Endothelial cell of hepatic sinusoid (primary cell): ENCODE results near the gene RECK.
"Not testable (repeated sequence)": the region's sequence is repeated elsewhere in the genome, so short reads cannot be mapped to it uniquely, and the experiment has no call there.

Experiments
- in situ Hi-C: cut with HindIII; loops from 2 replicates; pipeline ENCODE4 v1.10.0; 2017; ENCODE audit warnings: low sequenced_read_pairs

Gene RECK

DNA sequence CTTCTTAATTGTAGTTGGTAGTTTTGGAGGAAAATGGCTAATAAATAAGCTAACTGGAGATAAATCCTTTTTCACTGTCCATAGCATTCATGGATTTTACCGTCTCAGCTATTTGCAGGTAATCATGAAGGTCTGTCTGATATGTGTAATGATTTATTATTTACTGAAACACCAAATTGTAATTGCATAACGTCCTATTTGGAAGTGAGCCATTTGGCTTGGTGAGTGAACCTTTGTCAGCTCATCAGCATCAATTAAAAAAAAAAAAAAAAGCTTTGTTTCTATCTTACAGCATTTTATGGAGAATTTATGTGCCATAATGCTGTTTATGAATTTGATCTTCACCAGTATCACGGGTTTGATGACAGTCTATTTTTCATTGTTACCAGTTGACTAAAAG is 20.2 kb downstream of the RECK start:
- in situ Hi-C loops: no loop called here

DNA sequence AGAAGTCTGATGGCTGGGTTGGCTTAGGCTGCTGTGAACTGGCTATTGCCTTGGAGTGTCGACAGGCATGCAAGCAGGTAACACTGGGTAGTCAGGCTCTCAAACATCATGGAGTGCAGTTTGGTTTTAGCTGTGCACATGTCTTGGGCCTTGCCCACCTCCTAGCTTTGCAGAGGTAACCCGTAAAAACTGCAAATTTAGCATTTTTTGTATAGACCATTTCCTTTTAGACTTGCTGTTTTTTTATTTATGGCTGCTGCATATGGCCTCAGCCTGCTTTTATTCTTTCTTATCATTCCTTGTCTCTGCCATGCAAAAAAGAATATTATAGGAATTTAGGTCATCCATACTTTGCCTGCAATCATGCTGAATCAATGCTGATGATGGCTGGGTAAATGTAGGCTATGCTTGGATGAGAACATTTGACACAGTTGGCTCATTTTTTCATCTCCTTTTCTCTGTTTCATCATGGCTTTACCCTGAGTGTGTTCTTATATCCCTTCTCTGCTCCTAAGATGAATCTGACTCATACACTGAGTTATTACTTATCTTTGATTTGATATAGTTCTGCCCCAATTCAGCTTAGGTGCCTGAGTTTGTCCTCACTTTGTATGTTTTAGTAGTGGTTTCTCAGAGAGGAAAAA is 27.2 kb downstream of the RECK start:
- in situ Hi-C loops: no loop called here

DNA sequence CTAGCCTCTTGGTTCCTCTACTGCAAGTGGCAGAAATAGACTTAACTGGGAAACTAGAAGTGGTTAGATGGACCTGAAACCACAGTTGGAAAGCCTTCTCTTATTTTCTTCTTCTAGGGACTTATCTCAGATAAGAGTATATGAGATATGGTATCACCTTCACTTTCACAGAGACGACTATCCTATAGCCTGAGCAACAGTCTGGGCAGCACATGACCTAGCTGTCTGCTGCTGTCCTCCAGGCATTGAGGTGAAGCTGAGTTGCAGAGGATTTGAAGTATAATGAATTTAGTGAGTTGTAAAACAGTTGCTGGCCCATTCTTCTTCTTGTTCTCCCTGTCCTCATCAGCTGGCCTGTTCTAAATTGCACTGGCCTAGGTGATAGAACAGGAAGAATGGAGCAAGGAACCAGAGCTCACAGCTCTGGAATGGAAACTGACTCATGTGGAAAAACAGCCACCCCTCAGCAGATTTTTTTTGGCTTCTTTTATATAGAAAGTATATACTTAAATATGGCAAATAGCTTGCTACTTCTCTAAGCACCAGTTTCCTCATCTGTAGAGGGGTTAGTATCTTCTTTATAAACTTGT is 27.8 kb downstream of the RECK start:
- in situ Hi-C loops: no loop called here

DNA sequence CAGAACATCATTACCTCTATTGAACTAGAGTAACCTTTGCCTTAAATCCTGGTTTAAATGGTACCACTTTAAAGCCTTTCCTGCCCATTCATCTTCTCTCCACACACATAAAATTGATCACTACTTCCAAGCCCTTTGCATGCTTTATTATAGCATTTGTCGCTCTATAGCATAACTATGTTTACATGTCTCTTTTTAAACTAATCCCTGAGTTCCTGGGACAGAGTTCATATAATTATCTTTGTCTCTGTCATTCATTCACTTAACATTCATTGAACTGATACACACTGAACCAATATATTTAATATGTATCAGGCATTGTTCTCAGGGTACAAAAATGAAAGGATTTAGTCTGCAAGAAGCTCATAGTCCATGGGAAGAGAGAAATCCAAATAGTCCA is 37.3 kb downstream of the RECK start:
- in situ Hi-C loops: no loop called here

DNA sequence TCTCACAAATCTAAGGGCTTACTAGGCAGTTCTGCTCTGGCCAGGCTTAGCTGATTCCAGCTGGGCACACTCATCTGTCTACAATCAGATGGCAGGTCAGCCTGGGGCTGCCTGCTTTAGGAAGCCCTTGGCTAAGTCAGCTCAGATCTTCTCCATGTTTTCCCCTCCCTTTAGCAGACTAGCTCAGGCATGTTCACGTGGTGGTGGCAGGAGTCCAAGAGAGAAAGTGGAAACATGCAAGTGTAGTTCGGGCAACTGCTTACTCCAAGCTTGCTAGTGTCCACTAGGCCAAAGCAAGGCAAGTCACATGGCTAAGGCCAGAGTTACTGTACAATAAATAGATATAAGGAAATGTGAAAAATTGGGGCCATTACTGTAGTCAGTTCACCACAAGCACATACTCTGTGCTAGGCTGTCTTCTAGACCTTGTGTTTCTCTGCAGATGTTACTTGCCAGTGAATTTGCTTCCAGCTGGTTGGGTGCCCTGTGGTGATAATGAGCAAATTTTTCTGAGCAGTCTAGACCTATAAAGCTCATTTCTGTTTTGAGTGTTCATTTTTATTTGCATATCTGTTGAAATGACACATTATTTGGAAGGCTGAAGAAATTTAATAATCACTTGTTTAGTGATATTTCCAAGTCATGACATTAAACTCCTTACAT is 38.3 kb downstream of the RECK start:
- in situ Hi-C loops: no loop called here

DNA sequence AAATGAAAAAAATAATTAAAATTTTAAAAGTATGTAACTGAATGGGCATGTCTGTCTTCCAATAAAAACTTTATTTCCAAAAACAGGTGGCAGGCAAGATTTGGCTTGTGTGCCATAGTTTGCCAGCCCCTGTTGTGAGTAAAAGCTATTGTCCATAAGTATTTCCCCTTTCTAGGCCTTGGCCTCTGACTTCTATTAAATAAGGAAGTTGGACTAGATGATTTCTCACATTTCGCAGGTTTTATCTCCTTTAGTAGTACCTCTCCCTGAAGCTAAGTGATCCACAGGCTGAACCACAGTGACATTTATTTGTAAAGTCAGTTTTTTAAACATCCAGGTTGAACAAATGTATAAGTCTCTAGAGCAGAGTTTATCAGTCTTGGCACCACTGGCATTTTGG is 41.3 kb downstream of the RECK start:
- in situ Hi-C loops: no loop called here

DNA sequence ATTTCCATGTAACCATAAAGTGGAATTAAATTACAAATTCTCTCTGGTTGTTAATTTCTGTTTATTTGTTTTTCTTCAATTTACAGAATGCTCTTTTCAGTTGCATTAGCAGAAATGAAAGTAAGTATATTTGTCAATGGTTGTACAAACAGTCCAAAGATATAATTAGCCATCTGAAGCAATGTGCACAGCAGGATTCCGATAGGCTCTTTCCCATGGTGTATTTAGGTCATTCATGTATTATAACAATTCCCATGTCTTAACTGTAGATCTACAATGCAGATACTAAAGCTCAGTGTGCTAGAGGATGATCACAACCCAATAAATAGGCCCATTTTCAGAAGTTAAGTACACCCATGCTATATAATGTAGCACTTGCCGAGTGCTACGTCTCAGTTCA is 43.8 kb downstream of the RECK start:
- in situ Hi-C loops: no loop called here

DNA sequence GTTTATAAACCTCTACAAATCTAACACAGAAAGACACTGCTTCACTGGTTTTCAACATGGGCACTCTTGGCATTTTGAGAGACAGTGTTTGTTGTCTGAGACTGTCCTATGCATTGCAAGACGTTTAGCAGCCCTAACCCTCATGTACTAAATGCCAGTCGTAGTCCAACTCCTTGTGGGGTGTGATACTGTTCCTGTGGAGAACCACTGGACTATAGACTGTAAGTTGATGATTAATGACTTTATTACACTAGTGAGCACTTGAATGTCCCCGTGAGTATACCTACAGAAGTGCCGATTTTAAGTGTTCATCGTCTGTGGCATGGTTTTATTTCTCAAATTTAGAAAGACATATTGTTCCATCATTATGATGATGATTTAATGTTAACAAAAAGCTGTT is 46.2 kb downstream of the RECK start:
- in situ Hi-C loops: no loop called here

DNA sequence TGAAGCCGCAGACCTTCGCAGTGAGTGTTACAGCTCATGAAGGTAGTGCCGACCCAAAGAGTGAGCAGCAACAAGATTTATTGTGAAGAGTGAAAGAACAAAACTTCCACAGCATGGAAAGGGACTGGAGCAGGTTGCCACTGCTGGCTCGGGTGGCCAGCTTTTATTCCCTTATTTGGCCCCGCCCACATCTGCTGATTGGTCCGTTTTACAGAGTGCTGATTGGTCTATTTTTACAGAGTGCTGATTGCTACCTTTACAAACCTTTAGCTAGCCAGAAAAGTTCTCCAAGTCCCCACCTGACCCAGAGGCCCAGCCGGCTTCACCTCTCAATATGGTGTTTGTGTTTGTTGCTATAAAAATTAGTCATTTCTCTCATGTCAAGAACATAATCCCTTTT is 49.7 kb downstream of the RECK start:
- in situ Hi-C loops: no loop called here

DNA sequence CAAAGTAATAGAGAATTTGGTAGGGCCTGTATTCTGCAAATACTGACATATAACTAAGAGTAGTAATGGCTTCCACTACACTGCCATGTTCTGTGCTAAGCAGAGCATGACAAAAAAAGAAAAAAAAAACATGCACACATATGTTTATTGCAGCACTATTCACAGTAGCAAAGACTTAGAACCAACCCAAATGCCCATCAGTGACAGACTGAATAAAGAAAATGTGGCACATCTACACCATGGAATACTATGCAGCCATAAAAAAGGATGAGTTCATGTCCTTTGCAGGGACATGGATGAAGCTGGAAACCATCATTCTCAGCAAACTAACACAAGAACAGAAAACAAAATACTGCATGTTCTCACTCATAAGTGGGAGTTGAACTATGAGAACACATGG is 50.3 kb downstream of the RECK start:
- in situ Hi-C loops: not testable (repeated sequence)

DNA sequence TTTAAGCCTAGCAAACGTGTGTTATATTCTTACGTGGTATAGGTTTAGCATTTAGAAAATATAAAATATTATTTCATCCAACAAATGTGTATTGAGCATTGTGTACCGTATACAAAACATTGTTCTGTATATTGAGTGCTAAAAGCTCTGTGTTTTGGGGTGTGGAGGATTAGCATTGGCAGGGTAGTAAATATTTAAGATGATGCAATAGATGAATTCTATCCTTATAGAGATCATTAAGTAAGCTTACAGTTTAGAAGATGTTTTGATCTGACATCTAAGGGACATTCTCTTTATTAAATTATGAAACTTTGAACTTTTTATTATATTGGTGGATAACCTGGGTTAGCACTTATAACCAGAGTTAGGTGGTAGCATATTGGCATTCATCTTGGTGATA is 51.3 kb downstream of the RECK start:
- in situ Hi-C loops: no loop called here

DNA sequence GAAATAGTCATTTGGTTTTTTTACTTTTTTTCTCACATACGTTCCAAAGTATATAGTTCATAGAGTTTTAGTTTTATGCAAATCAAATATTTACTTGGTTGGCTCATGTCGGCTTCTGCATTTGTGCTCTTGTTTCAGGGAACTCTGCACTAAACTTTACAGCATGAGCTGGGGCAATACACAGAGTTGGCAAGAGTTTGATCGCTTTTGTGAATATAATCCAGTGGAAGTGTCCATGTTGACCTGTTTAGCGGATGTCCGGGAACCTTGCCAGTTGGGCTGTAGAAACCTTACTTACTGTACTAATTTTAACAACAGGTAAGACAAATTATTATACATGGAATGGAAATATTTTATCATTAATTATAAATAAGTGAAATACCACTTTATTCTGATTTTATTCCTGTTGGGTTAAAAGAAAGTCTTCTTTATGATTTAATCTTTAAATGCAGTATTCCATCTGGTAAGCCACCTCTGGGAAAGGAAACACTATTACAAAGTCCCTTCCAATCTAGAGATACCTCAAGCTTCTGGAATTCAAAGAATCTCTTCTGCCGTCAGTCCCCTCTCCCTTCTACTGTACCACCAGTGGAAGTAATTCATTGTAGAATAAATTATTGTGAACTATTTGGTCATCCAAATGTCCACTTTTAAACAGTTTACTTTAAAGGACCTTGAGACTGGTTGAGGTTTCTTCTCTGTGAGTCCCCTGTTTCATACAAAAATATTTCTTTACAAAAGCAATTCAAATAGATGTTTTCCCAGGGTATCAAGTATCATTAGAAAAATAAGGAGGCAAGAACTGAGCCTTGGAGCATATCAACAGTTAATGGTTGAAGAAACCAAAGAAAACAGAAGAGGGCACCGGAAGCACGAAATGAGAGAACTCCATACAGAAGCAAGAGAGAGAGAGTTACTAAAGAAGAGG is 54.6 kb downstream of the RECK start:
- in situ Hi-C loops: loop anchor here (5.0 kb wide), 1 partner anchor 96 kb away; no protein-coding TSS in a partner anchor

DNA sequence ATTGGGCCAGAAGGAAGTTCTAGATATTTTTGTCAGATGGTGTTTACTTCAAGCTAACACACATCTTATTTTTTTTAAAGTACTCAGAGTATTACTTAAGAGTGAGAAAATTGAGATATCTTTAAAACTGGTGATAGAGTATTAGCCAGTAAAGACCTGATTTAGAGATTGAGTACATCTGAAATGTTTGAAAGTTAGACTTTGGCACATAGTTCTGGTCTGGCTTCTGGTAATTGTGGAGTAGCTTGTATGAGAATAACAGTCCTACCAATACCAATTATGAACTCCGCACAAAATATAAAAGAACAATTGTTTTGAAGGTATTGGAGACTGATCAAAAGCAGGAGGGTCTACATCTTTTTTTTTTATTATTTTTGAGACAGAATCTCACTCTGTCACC is 55.3 kb downstream of the RECK start:
- in situ Hi-C loops: loop anchor here (5.0 kb wide), 1 partner anchor 95 kb away; no protein-coding TSS in a partner anchor

DNA sequence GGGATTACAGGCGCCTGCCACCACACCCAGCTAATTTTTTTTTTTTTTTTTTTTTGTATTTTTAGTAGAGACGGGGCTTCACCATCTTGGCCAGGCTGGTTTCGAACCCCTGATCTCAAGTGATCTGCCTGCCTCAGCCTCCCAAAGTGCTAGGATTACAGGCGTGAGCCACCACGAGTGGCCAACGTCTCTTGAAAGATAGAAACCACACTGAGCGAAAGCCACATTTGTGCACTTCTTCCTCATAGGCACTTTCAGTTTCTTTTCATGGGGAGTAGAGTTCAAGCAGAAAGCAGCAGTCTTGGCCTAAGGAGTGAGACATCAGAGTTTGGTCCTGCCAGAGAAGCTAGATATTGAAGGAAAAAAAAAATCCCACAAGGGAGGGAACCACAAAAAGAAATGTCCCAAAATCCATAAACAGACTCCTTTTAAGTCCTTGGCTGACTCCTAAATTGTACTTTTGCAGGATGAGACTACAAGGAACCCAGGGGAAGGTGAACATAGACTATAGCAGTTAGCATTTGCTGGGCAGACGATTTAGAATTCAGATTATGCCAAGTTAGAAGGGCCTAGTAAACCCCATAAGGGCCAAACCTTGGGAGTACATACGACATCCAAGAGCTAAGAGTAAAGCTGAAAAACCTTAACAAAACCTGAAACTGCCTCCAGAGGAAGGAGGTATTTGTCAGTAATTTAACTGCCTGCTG is 55.9 kb downstream of the RECK start:
- in situ Hi-C loops: loop anchor here (5.0 kb wide), 1 partner anchor 95 kb away; no protein-coding TSS in a partner anchor

DNA sequence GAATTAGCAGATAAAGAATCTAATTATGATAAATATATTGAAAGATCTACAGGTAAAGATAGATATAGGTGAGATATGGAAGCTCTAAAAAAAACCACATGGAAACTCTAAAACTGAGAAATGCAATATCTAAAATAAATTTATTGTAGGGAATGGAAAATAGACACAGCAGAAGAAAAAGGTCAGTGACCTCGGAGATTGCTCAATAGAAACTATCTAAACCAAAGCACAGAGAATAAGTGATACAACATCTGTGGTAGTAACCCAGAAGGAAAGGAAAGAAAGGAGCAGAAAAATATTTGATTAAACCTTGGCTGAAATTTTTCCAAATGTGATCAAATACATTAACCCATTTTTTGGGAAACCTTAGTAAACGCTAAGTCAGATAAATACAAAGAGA is 56.7 kb downstream of the RECK start:
- in situ Hi-C loops: loop anchor here (5.0 kb wide), 1 partner anchor 94 kb away; no protein-coding TSS in a partner anchor

DNA sequence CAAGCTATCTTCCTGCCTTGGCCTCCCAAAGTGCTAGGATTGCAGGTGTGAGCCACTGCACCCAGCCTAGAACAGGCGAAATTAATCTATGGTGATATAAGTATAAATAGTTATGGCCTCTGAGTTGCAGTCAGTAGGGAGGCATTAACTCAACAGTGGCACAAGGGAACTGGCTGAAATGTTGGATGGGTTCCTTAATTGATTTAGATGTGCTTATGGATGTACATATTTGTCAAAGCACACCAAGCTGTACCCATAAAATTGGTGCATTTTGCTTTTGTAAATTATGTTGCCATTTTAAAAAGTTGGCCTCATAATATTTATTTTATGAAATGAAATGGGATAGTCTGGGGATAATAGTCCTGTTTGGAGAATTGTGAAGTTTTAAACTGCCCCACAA is 63.0 kb downstream of the RECK start:
- in situ Hi-C loops: no loop called here

DNA sequence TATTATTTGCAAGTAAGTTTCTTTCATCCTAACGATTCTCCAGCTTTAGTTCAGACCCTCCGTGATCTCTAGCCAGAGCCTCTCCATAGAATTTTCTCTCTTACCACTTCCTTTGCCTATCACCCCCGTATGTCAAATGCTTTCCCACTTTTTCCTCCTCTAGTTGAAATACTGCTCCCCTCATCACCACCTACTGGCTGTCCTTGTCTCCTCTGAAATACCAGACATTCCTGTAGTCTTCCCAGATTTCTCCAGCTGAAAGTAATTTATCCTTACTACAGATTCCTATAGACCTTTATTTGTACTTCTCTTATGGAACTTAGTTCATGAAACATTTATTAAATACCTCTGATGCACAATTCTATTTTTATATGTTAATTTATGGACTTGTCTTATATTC is 63.8 kb downstream of the RECK start:
- in situ Hi-C loops: no loop called here

DNA sequence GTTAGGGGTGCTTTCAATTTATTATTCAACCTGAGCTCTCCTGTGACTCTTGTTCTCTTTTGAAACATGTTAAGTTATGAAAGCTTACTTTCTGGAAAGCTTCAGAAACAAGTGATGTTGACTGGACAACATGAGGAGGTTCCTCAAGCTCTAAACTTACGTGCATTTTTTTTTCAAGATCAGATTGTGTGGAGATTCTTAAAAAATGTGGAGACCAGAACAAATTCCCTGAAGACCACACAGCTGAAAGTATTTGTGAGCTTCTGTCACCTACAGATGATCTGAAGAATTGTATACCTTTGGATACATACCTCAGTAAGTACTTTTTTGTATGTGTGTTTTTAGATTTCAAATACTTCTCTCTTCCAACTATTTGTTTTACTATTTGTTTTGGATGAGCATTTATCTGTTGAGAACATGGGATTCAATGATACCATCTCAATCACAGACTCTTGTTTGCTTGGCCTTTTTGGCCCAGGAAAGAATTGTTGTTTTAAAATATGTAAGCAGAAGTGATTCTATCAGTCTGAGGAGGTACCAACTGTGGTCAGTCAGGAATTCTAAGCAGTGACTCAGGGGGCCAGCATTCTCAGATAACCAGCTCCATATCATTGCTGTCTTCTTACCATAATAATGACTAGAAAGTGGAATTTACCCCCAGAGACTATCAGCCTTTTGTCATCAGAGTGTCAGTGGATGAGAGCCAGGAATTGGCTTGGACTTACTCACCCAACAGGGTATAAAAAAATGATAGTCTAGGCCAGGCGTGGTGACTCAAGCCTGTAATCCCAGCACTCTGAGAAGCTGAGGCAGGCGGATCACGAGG is 65.4 kb downstream of the RECK start:
- in situ Hi-C loops: no loop called here

DNA sequence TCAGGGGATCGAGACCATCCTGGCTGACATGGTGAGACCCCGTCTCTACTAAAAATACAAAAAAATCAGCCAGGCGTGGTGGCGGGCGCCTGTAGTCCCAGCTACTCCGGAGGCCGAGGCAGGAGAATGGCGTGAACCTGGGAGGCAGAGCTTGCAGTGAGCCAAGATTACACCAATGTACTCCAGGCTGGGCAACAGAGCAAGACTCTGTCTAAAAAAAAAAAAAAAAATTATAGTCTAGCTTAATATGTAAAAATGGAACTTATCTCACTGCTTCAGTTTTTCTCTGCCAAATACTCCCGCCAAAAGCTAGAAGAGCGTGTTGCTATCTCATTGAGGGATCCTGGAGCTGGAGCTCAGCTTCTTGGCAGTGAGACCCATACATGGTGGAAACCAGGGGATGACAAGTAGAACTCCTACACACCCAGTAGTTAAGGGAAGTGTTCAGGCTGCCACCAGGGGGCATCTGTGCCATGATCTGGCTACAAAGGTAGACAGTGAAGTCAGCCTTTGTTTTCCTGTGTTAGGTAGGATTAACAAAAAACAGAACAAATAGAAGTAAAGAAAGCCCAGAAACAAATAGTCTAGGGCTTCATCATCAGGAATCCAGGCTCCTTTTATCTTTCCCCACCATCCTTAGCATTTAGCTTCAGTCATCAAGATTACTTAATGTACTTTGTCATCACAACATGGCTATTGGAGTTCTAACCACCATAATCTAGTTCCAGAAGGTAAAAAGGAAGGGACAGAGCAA is 66.2 kb downstream of the RECK start:
- in situ Hi-C loops: no loop called here
